ENCODE data around the gene PPP2R1B.

Gene PPP2R1B

GRCh38 chr11:111734954-111735261 is 31.3 kb downstream of the PPP2R1B start:
- TF ChIP-seq, protein P1, sequence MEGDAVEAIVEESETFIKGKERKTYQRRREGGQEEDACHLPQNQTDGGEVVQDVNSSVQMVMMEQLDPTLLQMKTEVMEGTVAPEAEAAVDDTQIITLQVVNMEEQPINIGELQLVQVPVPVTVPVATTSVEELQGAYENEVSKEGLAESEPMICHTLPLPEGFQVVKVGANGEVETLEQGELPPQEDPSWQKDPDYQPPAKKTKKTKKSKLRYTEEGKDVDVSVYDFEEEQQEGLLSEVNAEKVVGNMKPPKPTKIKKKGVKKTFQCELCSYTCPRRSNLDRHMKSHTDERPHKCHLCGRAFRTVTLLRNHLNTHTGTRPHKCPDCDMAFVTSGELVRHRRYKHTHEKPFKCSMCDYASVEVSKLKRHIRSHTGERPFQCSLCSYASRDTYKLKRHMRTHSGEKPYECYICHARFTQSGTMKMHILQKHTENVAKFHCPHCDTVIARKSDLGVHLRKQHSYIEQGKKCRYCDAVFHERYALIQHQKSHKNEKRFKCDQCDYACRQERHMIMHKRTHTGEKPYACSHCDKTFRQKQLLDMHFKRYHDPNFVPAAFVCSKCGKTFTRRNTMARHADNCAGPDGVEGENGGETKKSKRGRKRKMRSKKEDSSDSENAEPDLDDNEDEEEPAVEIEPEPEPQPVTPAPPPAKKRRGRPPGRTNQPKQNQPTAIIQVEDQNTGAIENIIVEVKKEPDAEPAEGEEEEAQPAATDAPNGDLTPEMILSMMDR (conservative IDR thresholded peaks at IDR 0.05; ENCODE audit: low read depth, low read length) = no peak
- no peak overlapping the region for H2AFZ ChIP-seq (ENCODE audit: low read depth)

DNA sequence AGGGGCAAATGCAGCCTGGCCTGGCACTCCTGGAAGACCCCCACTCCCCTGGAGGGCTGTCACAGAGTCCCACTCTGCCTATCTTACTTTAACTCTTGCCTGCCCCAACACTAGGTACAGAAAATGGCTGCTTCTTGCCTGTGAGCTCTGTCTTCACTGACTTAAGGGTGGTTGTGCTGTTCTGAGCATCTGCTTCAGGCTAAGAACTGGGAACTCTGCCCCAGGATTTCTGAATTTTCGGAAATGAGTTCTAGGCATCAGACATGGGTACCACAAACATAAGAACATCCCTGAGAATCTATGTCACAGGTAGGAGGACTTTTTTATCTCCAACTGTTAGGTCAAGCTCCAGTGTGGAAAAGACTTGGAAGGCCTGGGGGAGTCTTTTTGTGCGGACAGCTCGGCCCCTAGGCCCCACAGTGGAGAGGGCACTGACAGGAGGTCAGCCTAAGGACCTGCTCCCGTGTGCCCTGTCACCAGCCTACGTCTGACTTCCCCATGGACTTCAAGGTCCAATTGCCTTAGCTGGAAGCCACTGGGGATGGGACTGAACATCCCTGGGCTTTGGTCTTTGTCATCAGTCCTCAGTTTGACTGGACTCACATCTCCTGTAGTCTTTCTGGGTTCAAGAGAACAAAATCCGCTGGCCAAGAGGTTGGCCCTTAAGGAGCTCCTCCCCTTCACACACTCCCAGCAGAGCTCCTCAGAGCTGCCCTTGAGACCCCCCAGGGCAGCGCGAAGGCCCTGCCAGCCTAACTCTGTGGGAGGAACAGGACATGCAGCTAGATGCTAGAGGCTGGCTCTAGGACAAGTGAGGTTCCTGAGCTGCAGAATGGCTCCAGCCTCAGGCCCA is 31.9 kb downstream of the PPP2R1B start:
- TF ChIP-seq, protein P1 (conservative IDR thresholded peaks at IDR 0.05; ENCODE audit: low read depth, low read length) = no peak
- no peaks in the 10 kb centered on the region for H3K27me3 ChIP-seq (ENCODE audit: insufficient read depth, low read depth)
- no peak overlapping the region for H3K27ac ChIP-seq
- no peaks in the 10 kb centered on the region for H3K36me3 ChIP-seq (ENCODE audit: insufficient read depth)
- H3K79me2 ChIP-seq (ENCODE audit: insufficient read depth, low read depth) = no peaks in the 10 kb centered on the region
- H3K4me2 ChIP-seq = no peak overlapping the region
- H3K4me3 ChIP-seq (IDR thresholded peaks at IDR 0.05; ENCODE audit: insufficient read depth, low read depth, low read length) = no peak overlapping the region
- no peaks in the 10 kb centered on the region for H4K20me1 ChIP-seq (ENCODE audit: insufficient read depth)
- H3K9ac ChIP-seq = no peak overlapping the region
- H2AFZ ChIP-seq (ENCODE audit: low read depth) = no peak overlapping the region
- no peaks in the 10 kb centered on the region for H3K4me1 ChIP-seq (ENCODE audit: low read depth, poor library complexity, severe bottlenecking)

More at GRCh38 chr11:111734954-111735261, 31.3 kb downstream of the PPP2R1B start:
- Histone ChIP-seq H3K4me2 (no peak overlapping the region), H4K20me1 (ENCODE audit: insufficient read depth) (no peaks in the 10 kb centered on the region), H3K4me1 (ENCODE audit: low read depth, poor library complexity, severe bottlenecking) (peaks cover 3% of the 10 kb centered on the region), H3K27me3 (ENCODE audit: insufficient read depth, low read depth) (no peaks in the 10 kb centered on the region), H3K9ac (no peak overlapping the region), H3K4me3 (IDR thresholded peaks at IDR 0.05; ENCODE audit: insufficient read depth, low read depth, low read length) (no peak overlapping the region), H3K36me3 (ENCODE audit: insufficient read depth) (no peaks in the 10 kb centered on the region), H3K79me2 (ENCODE audit: insufficient read depth, low read depth) (no peaks in the 10 kb centered on the region), H3K27ac (no peak overlapping the region)

GRCh38 chr11:111733611-111734088 is 32.5 kb downstream of the PPP2R1B start:
- H3K36me3 ChIP-seq (ENCODE audit: insufficient read depth) = no peaks in the 10 kb centered on the region
- no peak overlapping the region for H3K4me2 ChIP-seq
- no peaks in the 10 kb centered on the region for H4K20me1 ChIP-seq (ENCODE audit: insufficient read depth)
- H3K79me2 ChIP-seq (ENCODE audit: insufficient read depth, low read depth) = no peaks in the 10 kb centered on the region
- no peak overlapping the region for H3K4me3 ChIP-seq (IDR thresholded peaks at IDR 0.05; ENCODE audit: insufficient read depth, low read depth, low read length)
- TF ChIP-seq, protein P1 (conservative IDR thresholded peaks at IDR 0.05; ENCODE audit: low read depth, low read length) = no peak
- no peaks in the 10 kb centered on the region for H3K27me3 ChIP-seq (ENCODE audit: insufficient read depth, low read depth)
- no peak overlapping the region for H2AFZ ChIP-seq (ENCODE audit: low read depth)
- no peaks in the 10 kb centered on the region for H3K4me1 ChIP-seq (ENCODE audit: low read depth, poor library complexity, severe bottlenecking)
- H3K9ac ChIP-seq = no peak overlapping the region
- H3K27ac ChIP-seq = no peak overlapping the region

GRCh38 chr11:111733016-111733415 is 33.2 kb downstream of the PPP2R1B start:
- TF ChIP-seq, protein P1 (conservative IDR thresholded peaks at IDR 0.05; ENCODE audit: low read depth, low read length) = no peak
- Histone ChIP-seq H3K4me3 (IDR thresholded peaks at IDR 0.05; ENCODE audit: insufficient read depth, low read depth, low read length) (no peak overlapping the region), H3K79me2 (ENCODE audit: insufficient read depth, low read depth) (no peaks in the 10 kb centered on the region), H3K4me1 (ENCODE audit: low read depth, poor library complexity, severe bottlenecking) (no peaks in the 10 kb centered on the region), H3K9ac (no peak overlapping the region), H2AFZ (ENCODE audit: low read depth) (no peak overlapping the region), H4K20me1 (ENCODE audit: insufficient read depth) (no peaks in the 10 kb centered on the region), H3K4me2 (no peak overlapping the region), H3K36me3 (ENCODE audit: insufficient read depth) (no peaks in the 10 kb centered on the region), H3K27me3 (ENCODE audit: insufficient read depth, low read depth) (no peaks in the 10 kb centered on the region), H3K27ac (no peak overlapping the region)
